Measurements from ENCODE around the gene BAIAP2L1.
A peak's percentile ranks its signal among the peaks of the same experiment; 100 is the strongest.

Gene BAIAP2L1

GRCh38 chr7:98289333-98289875, 111.5 kb downstream of the BAIAP2L1 start:
- DNase-seq = no peak

GRCh38 chr7:98288064-98288823, 112.6 kb downstream of the BAIAP2L1 start:
- DNase-seq = no peak

GRCh38 chr7:98287486-98287959, 113.4 kb downstream of the BAIAP2L1 start:
- no peak for DNase-seq

- no peak for DNase-seq
Observed at GRCh38 chr7:98286701-98287485, 114.0 kb downstream of the BAIAP2L1 start.

GRCh38 chr7:98286093-98286539, 114.8 kb downstream of the BAIAP2L1 start:
- no peak for DNase-seq

- DNase-seq = no peak
Observed at GRCh38 chr7:98285157-98286092, 115.5 kb downstream of the BAIAP2L1 start.

GRCh38 chr7:98284335-98285036, 116.4 kb downstream of the BAIAP2L1 start:
- DNase-seq = no peak

GRCh38 chr7:98283887-98284222, 117.0 kb downstream of the BAIAP2L1 start:
- DNase-seq = no peak

- DNase-seq = no peak
Observed at GRCh38 chr7:98283127-98283886, 117.6 kb downstream of the BAIAP2L1 start.

GRCh38 chr7:98282703-98283102, 118.2 kb downstream of the BAIAP2L1 start:
- no peak for DNase-seq

GRCh38 chr7:98281757-98282606, 118.9 kb downstream of the BAIAP2L1 start:
- no peak for DNase-seq

- peak; percentile 57 to 84 for DNase-seq
Observed at GRCh38 chr7:98280791-98281756, 119.8 kb downstream of the BAIAP2L1 start, which contains the start of gene BRI3. BRI3 (plus strand) TSS chr7:98281686; CDS start chr7:98281796, 110 bp downstream.

GRCh38 chr7:98280296-98280695, 120.6 kb downstream of the BAIAP2L1 start:
- DNase-seq = no peak

- DNase-seq = peak in 1 of 2 experiments; percentile 19
Observed at GRCh38 chr7:98278936-98279335, 122.0 kb downstream of the BAIAP2L1 start.

GRCh38 chr7:98278408-98278807, 122.5 kb downstream of the BAIAP2L1 start:
- no peak for DNase-seq

- no peak for DNase-seq
Observed at GRCh38 chr7:98276241-98276761, 124.6 kb downstream of the BAIAP2L1 start.

GRCh38 chr7:98267303-98267702, 133.6 kb downstream of the BAIAP2L1 start:
- DNase-seq = no peak

- no peak for DNase-seq
Observed at GRCh38 chr7:98266840-98267239, 134.1 kb downstream of the BAIAP2L1 start.
